Neuronal stem cell (in vitro differentiated cells): ENCODE data around the gene MIA2.
"Not testable (repeated sequence)": the region's sequence is repeated elsewhere in the genome, so short reads cannot be mapped to it uniquely, and the experiment has no call there.

ENCODE experiments used
- DNase-seq: peaks from one replicate; pipeline ENCODE4 v3.0.0-alpha.2; 2013; ENCODE audit warnings: low spot score
- H2AFZ ChIP-seq: one replicate; pipeline ENCODE4 v1.6.1; 2013; ENCODE audit warnings: mild to moderate bottlenecking, low read length, inconsistent platforms
- H2AK5ac ChIP-seq: 2 replicates; pipeline ENCODE4 v1.6.1; 2013; ENCODE audit warnings: low read depth, mild to moderate bottlenecking, inconsistent platforms, low read length, moderate library complexity, mixed read lengths
- H2BK120ac ChIP-seq: 2 replicates; pipeline ENCODE4 v1.6.1; 2013; ENCODE audit warnings: low read depth, mild to moderate bottlenecking, inconsistent platforms, low read length, moderate library complexity, mixed read lengths
- H2BK12ac ChIP-seq: one replicate; pipeline ENCODE4 v1.6.1; 2013; ENCODE audit warnings: low read length, inconsistent platforms
- H2BK15ac ChIP-seq: 2 replicates; pipeline ENCODE4 v1.6.1; 2013; ENCODE audit warnings: mild to moderate bottlenecking, low read length, inconsistent platforms, mixed read lengths
- H2BK5ac ChIP-seq: one replicate; pipeline ENCODE4 v1.6.1; 2013; ENCODE audit warnings: inconsistent platforms, mild to moderate bottlenecking, low read length, moderate library complexity
- H3K14ac ChIP-seq: one replicate; pipeline ENCODE4 v1.6.1; 2013; ENCODE audit warnings: low read length, inconsistent platforms
- H3K18ac ChIP-seq: 2 replicates; pipeline ENCODE4 v1.6.1; 2013; ENCODE audit warnings: low read length, inconsistent platforms
- H3K23ac ChIP-seq: 2 replicates; pipeline ENCODE4 v1.6.1; 2013; ENCODE audit warnings: low read depth, mild to moderate bottlenecking, mixed read lengths, low read length, inconsistent platforms; ENCODE audit not compliant: poor library complexity
- H3K27ac ChIP-seq: replicated peaks from 3 replicates; pipeline ENCODE4 v1.5.1; 2013; ENCODE audit warnings: low read length, inconsistent platforms
- H3K27me3 ChIP-seq, 3 experiments: 2 replicates each; pipeline ENCODE4 v1.6.1; 2013; ENCODE audit warnings: low read length in 3 of 3, mild to moderate bottlenecking in 2 of 3, inconsistent platforms in 1 of 3, low read depth in 1 of 3, mixed read lengths in 1 of 3, moderate library complexity in 1 of 3; ENCODE audit not compliant: control insufficient read depth in 3 of 3, insufficient read depth in 3 of 3
- H3K36me3 ChIP-seq, 2 donors: replicated peaks in 1 of 2; 2 replicates each; pipeline ENCODE4 v1.6.1; 2013; ENCODE audit warnings: low read length in 2 of 2; ENCODE audit not compliant: control insufficient read depth in 2 of 2, insufficient read depth in 2 of 2
- H3K4ac ChIP-seq: 2 replicates; pipeline ENCODE4 v1.6.1; 2013; ENCODE audit warnings: inconsistent platforms, mild to moderate bottlenecking, low read length, moderate library complexity
- H3K4me1 ChIP-seq, 2 donors: 1 replicate in 1 of 2; 2 replicates in 1 of 2; pipeline ENCODE4 v1.6.1; 2013; ENCODE audit warnings: low read length in 2 of 2, low read depth in 1 of 2; ENCODE audit not compliant: control insufficient read depth in 2 of 2, insufficient read depth in 1 of 2
- H3K4me2 ChIP-seq: one replicate; pipeline ENCODE4 v1.6.1; 2013; ENCODE audit warnings: mild to moderate bottlenecking, low read length, inconsistent platforms; ENCODE audit not compliant: insufficient read depth, poor library complexity, severe bottlenecking
- H3K4me3 ChIP-seq, 2 donors: 2 replicates each; pipeline ENCODE4 v1.5.1; 2013; ENCODE audit warnings: low read length in 2 of 2, mild to moderate bottlenecking in 2 of 2, inconsistent platforms in 1 of 2, moderate library complexity in 1 of 2
- H3K79me1 ChIP-seq: one replicate; pipeline ENCODE4 v1.6.1; 2013; ENCODE audit warnings: low read depth, mild to moderate bottlenecking, inconsistent platforms, low read length, moderate library complexity
- H3K9ac ChIP-seq: one replicate; pipeline ENCODE4 v1.6.1; 2013; ENCODE audit warnings: mild to moderate bottlenecking, low read depth, low read length, inconsistent platforms; ENCODE audit not compliant: poor library complexity
- H3K9me3 ChIP-seq, 2 donors: replicated peaks in 1 of 2; 2 replicates each; pipeline versions ENCODE3 to v1.6.1; 2013; ENCODE audit warnings: low read length in 2 of 2, mild to moderate bottlenecking in 2 of 2, inconsistent platforms in 1 of 2, low read depth in 1 of 2, mixed read lengths in 1 of 2, moderate library complexity in 1 of 2; ENCODE audit not compliant: control insufficient read depth in 2 of 2, insufficient read depth in 1 of 2
- H4K8ac ChIP-seq: one replicate; pipeline ENCODE4 v1.6.1; 2013; ENCODE audit warnings: low read depth, mild to moderate bottlenecking, inconsistent platforms, low read length, moderate library complexity
- H4K91ac ChIP-seq: one replicate; pipeline ENCODE4 v1.6.1; 2013; ENCODE audit warnings: low read length, low read depth, mild to moderate bottlenecking, inconsistent platforms; ENCODE audit not compliant: poor library complexity
- WGBS, 2 donors: extraction: QIAGEN DNeasy Blood & Tissue Kit; methylation state at CpG; one replicate each; pipeline ENCODE4 v1.1.7; 2013; ENCODE audit warnings: missing lambda C conversion rate in 2 of 2, mixed read lengths in 1 of 2; ENCODE audit not compliant: insufficient read length in 2 of 2, insufficient replicate concordance in 1 of 2; ENCODE audit errors: extremely low coverage in 2 of 2; 5-methylcytosine and 5-hydroxymethylcytosine counted together

MIA2 gene

DNA sequence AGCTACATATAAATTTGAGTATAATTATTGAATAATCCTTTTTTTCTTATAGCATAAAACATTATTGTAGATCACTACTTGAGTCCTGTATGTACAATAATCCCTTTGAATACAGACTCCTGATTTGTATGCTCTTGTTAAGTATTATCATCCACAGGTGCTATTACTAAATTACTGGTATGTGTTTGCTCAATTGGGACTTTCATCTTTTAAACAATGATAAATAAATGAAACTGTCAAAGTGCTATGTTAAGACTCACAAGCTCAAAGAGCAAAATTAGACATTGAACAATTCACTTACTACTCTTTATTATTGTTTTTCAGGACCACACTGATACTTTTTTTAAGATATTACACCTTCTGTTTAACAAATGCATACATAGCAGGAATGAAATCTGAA, 17.8 kb downstream of the MIA2 start:
- H3K4me3 ChIP-seq: no peak overlapping the region
- H3K27me3 ChIP-seq: peaks cover 0 to 4% (median 0%) of the 10 kb centered on the region in 3 experiments
- no peak overlapping the region for H3K23ac ChIP-seq
- H2BK120ac ChIP-seq: no peak overlapping the region
- no peak overlapping the region for H2BK15ac ChIP-seq
- no peak overlapping the region for H4K91ac ChIP-seq
- H3K27ac ChIP-seq: no peak overlapping the region
- no peak overlapping the region for H3K4me2 ChIP-seq
- no peaks in the 10 kb centered on the region for H3K9me3 ChIP-seq
- H3K79me1 ChIP-seq: no peaks in the 10 kb centered on the region
- H3K18ac ChIP-seq: no peak overlapping the region
- no peak overlapping the region for H3K4ac ChIP-seq
- no peak overlapping the region for H3K9ac ChIP-seq
- H2AK5ac ChIP-seq: no peak overlapping the region
- DNase-seq: no peak
- no peak overlapping the region for H2AFZ ChIP-seq
- no peak overlapping the region for H4K8ac ChIP-seq
- no peak overlapping the region for H2BK12ac ChIP-seq
- no peaks in the 10 kb centered on the region for H3K36me3 ChIP-seq
- H3K14ac ChIP-seq: no peak overlapping the region
- no peaks in the 10 kb centered on the region for H3K4me1 ChIP-seq
- H2BK5ac ChIP-seq: no peak overlapping the region

DNA sequence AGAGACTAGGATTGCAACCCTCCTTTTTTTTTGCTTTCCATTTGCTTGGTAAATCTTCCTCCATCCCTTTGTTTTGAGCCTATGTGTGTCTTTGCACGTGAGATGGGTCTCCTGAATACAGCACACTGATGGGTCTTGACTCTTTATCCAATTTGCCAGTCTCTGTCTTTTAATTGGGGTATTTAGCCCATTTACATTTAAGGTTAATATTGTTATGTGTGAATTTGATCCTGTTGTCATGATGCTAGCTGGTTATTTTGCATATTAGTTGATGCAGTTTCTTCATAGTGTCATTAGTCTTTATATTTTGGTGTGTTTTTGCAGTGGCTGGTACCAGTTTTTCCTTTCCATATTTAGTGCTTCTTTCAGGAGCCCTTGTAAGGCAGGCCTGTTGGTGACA, 23.7 kb downstream of the MIA2 start:
- not testable (repeated sequence) for H3K9me3 ChIP-seq, H2BK5ac ChIP-seq, H3K4me1 ChIP-seq, H2AK5ac ChIP-seq, H3K79me1 ChIP-seq, H2BK12ac ChIP-seq, H4K91ac ChIP-seq, H3K27me3 ChIP-seq, H3K14ac ChIP-seq, H3K27ac ChIP-seq, H2BK15ac ChIP-seq, H2BK120ac ChIP-seq, H3K9ac ChIP-seq, DNase-seq, H2AFZ ChIP-seq, H3K4me2 ChIP-seq, H4K8ac ChIP-seq, H3K23ac ChIP-seq, H3K18ac ChIP-seq, H3K36me3 ChIP-seq, H3K4me3 ChIP-seq, H3K4ac ChIP-seq
- no CpG with 5 or more reads among the region's 1 CpG for WGBS, 2 donors

DNA sequence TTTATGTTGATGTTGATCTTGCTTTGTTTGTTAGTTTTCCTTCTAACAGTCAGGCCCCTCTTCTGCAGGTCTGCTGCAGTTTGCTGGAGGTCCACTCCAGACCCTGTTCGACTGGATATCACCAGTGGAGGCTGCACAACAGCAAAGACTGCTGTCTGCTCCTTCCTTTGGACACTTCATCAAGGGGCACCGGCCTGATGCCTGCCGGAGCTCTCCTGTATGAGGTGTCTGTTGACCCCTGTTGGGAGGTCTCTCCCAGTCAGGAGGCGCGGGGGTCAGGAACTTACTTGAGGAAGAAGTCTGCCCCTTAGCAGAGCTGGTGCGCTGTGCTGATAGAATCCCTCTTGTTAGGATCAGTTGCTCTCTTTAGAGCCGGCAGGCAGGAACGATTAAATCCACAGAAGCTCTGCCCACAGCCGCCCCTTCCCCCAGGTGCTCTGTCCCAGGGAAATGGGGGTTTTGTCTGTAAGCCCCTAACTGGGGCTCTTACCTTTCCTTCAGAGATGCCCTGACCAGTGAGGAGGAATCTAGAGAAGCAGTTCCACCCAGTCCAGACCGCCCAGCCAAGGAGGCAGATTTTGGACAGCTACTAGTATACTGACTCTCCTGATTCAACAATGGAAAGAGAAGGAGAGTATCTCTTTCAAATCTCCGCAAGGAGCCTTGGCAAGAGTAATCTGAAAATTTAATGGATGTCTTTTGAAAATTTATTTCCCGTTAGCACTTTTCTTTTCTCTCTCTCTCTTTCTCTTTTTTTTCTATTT, 25.2 kb downstream of the MIA2 start:
- Histone ChIP-seq H3K18ac (peak overlapping the region; percentile 71), H3K23ac (no peak overlapping the region), H3K27me3 (peaks cover 0 to 3% (median 0%) of the 10 kb centered on the region in 3 experiments), H3K27ac (no peak overlapping the region), H3K9ac (no peak overlapping the region), H2BK12ac (no peak overlapping the region), H2AK5ac (no peak overlapping the region), H2BK5ac (no peak overlapping the region), H4K91ac (no peak overlapping the region), H3K36me3 (no peaks in the 10 kb centered on the region), H3K4me3 (no peak overlapping the region), H3K4me2 (no peak overlapping the region), H3K9me3 (no peaks in the 10 kb centered on the region), H3K4me1 (no peaks in the 10 kb centered on the region), H3K4ac (no peak overlapping the region), H2AFZ (no peak overlapping the region), H3K79me1 (no peaks in the 10 kb centered on the region), H2BK120ac (no peak overlapping the region), H3K14ac (no peak overlapping the region), H2BK15ac (no peak overlapping the region), H4K8ac (no peak overlapping the region)
- DNase-seq: no peak
- no CpG with 5 or more reads among the region's 12 CpGs for WGBS, 2 donors

DNA sequence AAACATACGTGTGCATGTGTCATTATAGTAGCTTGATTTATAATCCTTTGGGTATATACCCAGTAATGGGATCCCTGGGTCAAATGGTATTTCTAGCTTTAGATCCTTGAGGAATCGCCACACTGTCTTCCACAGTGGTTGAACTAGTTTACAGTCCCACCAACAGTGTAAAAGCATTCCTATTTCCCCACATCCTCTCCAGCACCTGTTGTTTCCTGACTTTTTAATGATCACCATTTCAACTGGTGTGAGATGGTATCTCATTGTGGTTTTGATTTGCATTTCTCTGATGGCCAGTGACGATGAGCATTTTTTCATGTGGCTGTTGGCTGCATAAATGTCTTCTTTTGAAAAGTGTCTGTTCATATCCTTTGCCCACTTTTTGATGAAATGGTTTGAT, 26.4 kb downstream of the MIA2 start:
- not testable (repeated sequence) for H2AK5ac ChIP-seq, H2BK120ac ChIP-seq, H3K4ac ChIP-seq, H3K18ac ChIP-seq, H2BK12ac ChIP-seq, H3K9me3 ChIP-seq, H3K9ac ChIP-seq, H2BK15ac ChIP-seq, H3K23ac ChIP-seq, H4K91ac ChIP-seq, H3K4me2 ChIP-seq, H3K14ac ChIP-seq, H4K8ac ChIP-seq, H3K27me3 ChIP-seq, H2BK5ac ChIP-seq, H3K36me3 ChIP-seq, H3K4me3 ChIP-seq, H3K79me1 ChIP-seq, H2AFZ ChIP-seq, H3K27ac ChIP-seq, DNase-seq, H3K4me1 ChIP-seq
- no CpG with 5 or more reads among the region's 3 CpGs for WGBS, 2 donors
